Trophoblast cell (in vitro differentiated cells and primary cell): ENCODE results near the gene MACROD2.

Experiments
- DNase-seq, 2 donors: peaks; one replicate each; pipeline ENCODE4 v3.0.0-alpha.2; 2016
- H2AFZ ChIP-seq: 2 replicates; pipeline ENCODE4 v1.6.1; 2013; ENCODE audit warnings: low read length, moderate library complexity, mild to moderate bottlenecking; ENCODE audit not compliant: insufficient read depth, poor library complexity
- H2AK5ac ChIP-seq: 2 replicates; pipeline ENCODE4 v1.6.1; 2013; ENCODE audit warnings: mild to moderate bottlenecking, low read length
- H2BK120ac ChIP-seq: 2 replicates; pipeline ENCODE4 v1.6.1; 2013; ENCODE audit warnings: low read length, mild to moderate bottlenecking, moderate library complexity; ENCODE audit not compliant: insufficient read depth, poor library complexity
- H2BK12ac ChIP-seq: 2 replicates; pipeline ENCODE4 v1.6.1; 2013; ENCODE audit warnings: mild to moderate bottlenecking, low read length, moderate library complexity
- H2BK5ac ChIP-seq: 2 replicates; pipeline ENCODE4 v1.6.1; 2013; ENCODE audit warnings: low read length, low read depth, moderate library complexity, mild to moderate bottlenecking; ENCODE audit not compliant: poor library complexity
- H3K14ac ChIP-seq: 2 replicates; pipeline ENCODE4 v1.6.1; 2013; ENCODE audit warnings: mild to moderate bottlenecking, low read length
- H3K18ac ChIP-seq: 2 replicates; pipeline ENCODE4 v1.6.1; 2013; ENCODE audit warnings: mild to moderate bottlenecking, low read length
- H3K23ac ChIP-seq: 2 replicates; pipeline ENCODE4 v1.6.1; 2013; ENCODE audit warnings: low read length
- H3K27ac ChIP-seq: 2 replicates; pipeline ENCODE4 v1.5.1; 2013; ENCODE audit warnings: low read depth, mild to moderate bottlenecking, inconsistent platforms, low read length, moderate library complexity
- H3K27me3 ChIP-seq: 2 replicates; pipeline ENCODE4 v1.6.1; 2013; ENCODE audit warnings: inconsistent platforms, mild to moderate bottlenecking, low read length, moderate library complexity; ENCODE audit not compliant: insufficient read depth
- H3K36me3 ChIP-seq, 2 experiments: 1 replicate in 1 of 2; 2 replicates in 1 of 2; pipeline ENCODE4 v1.6.1; 2013; ENCODE audit warnings: low read length in 2 of 2, mild to moderate bottlenecking in 2 of 2, moderate library complexity in 1 of 2; ENCODE audit not compliant: insufficient read depth in 2 of 2, control insufficient read depth in 1 of 2
- H3K4ac ChIP-seq: 2 replicates; pipeline ENCODE4 v1.6.1; 2013; ENCODE audit warnings: low read depth, mild to moderate bottlenecking, low read length, moderate library complexity
- H3K4me1 ChIP-seq, 2 experiments: 1 replicate in 1 of 2; 2 replicates in 1 of 2; pipeline ENCODE4 v1.6.1; 2013; ENCODE audit warnings: low read length in 2 of 2, mild to moderate bottlenecking in 2 of 2, moderate library complexity in 1 of 2; ENCODE audit not compliant: insufficient read depth in 2 of 2, control insufficient read depth in 1 of 2
- H3K4me2 ChIP-seq: 2 replicates; pipeline ENCODE4 v1.6.1; 2013; ENCODE audit warnings: inconsistent platforms, mild to moderate bottlenecking, low read length, moderate library complexity
- H3K4me3 ChIP-seq: 2 replicates; pipeline ENCODE4 v1.5.1; 2013; ENCODE audit warnings: mild to moderate bottlenecking, low read depth, low read length, inconsistent platforms
- H3K79me1 ChIP-seq: one replicate; pipeline ENCODE4 v1.6.1; 2013; ENCODE audit warnings: low read length
- H3K79me2 ChIP-seq: 2 replicates; pipeline ENCODE4 v1.6.1; 2013; ENCODE audit warnings: low read length, mild to moderate bottlenecking; ENCODE audit not compliant: control insufficient read depth, insufficient read depth, poor library complexity
- H3K9ac ChIP-seq: 2 replicates; pipeline ENCODE4 v1.6.1; 2013; ENCODE audit warnings: mild to moderate bottlenecking, low read length
- H3K9me3 ChIP-seq: 2 replicates; pipeline ENCODE4 v1.6.1; 2013; ENCODE audit warnings: low read depth, mild to moderate bottlenecking, control low read depth, inconsistent platforms, low read length; ENCODE audit not compliant: insufficient read depth
- H4K12ac ChIP-seq: 2 replicates; pipeline ENCODE4 v1.6.1; 2013; ENCODE audit warnings: low read depth, mild to moderate bottlenecking, low read length, moderate library complexity
- H4K8ac ChIP-seq: 2 replicates; pipeline ENCODE4 v1.6.1; 2013; ENCODE audit warnings: low read depth, mild to moderate bottlenecking, low read length, moderate library complexity
- H4K91ac ChIP-seq: one replicate; pipeline ENCODE4 v1.6.1; 2013; ENCODE audit warnings: low read depth, mild to moderate bottlenecking, low read length, moderate library complexity
- WGBS: extraction: QIAGEN DNeasy Blood & Tissue Kit; methylation state at CpG from one replicate; pipeline ENCODE4 v1.1.7; 2013; ENCODE audit warnings: missing lambda C conversion rate; ENCODE audit not compliant: insufficient read length, insufficient coverage; ENCODE audit errors: extremely low coverage; 5-methylcytosine and 5-hydroxymethylcytosine counted together

Gene MACROD2

GRCh38 chr20:14536738-14537137 lies 541.4 kb downstream of the MACROD2 start:
- Histone ChIP-seq H4K8ac (no peak overlapping the region), H2BK120ac (no peak overlapping the region), H3K27me3 (no peaks in the 10 kb centered on the region), H2AFZ (no peak overlapping the region), H2BK12ac (no peak overlapping the region), H3K79me2 (no peaks in the 10 kb centered on the region), H2AK5ac (no peak overlapping the region), H4K91ac (no peak overlapping the region), H3K27ac (no peak overlapping the region), H3K4me1 (no peaks in the 10 kb centered on the region), H3K4me3 (no peak overlapping the region), H3K23ac (no peak overlapping the region), H3K9ac (no peak overlapping the region), H3K14ac (no peak overlapping the region), H4K12ac (no peak overlapping the region), H3K79me1 (no peaks in the 10 kb centered on the region), H3K36me3 (no peaks in the 10 kb centered on the region), H3K4me2 (no peak overlapping the region), H3K9me3 (no peaks in the 10 kb centered on the region), H3K4ac (no peak overlapping the region), H2BK5ac (no peak overlapping the region), H3K18ac (no peak overlapping the region)
- no CpG with 5 or more reads among the region's 1 CpG for WGBS
- no peak for DNase-seq

DNA sequence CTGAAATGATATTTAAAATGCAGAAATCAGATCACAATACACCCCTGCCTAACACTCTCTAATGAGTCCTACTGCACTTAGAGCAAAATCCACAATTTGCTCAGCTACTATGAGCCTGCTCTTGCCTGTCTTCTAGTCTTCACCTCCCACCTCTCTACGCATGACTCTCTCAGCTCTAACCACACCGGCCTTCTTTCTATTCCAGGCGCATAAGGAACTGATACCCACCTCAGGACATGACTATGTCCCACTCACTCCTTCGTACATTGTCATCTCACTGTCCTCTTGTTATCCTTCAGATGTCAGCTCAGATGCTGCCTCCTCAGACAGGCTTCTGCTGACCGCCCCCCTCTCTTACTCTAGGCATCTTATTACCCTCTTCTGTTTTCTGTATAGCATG lies 543.1 kb downstream of the MACROD2 start:
- H3K23ac ChIP-seq = no peak overlapping the region
- no peak overlapping the region for H3K4ac ChIP-seq
- no peaks in the 10 kb centered on the region for H3K27me3 ChIP-seq
- H3K36me3 ChIP-seq = no peaks in the 10 kb centered on the region
- no peak overlapping the region for H3K18ac ChIP-seq
- DNase-seq = no peak
- H3K9me3 ChIP-seq = no peaks in the 10 kb centered on the region
- H3K14ac ChIP-seq = no peak overlapping the region
- no peak overlapping the region for H3K4me3 ChIP-seq
- H4K91ac ChIP-seq = no peak overlapping the region
- H3K9ac ChIP-seq = no peak overlapping the region
- H2BK120ac ChIP-seq = no peak overlapping the region
- H2BK5ac ChIP-seq = no peak overlapping the region
- no peak overlapping the region for H4K12ac ChIP-seq
- H2AFZ ChIP-seq = no peak overlapping the region
- no peaks in the 10 kb centered on the region for H3K79me2 ChIP-seq
- H3K27ac ChIP-seq = no peak overlapping the region
- H4K8ac ChIP-seq = no peak overlapping the region
- no peak overlapping the region for H3K4me2 ChIP-seq
- H2BK12ac ChIP-seq = no peak overlapping the region
- H3K79me1 ChIP-seq = no peaks in the 10 kb centered on the region
- no CpG with 5 or more reads among the region's 5 CpGs for WGBS
- H2AK5ac ChIP-seq = no peak overlapping the region
- H3K4me1 ChIP-seq = no peaks in the 10 kb centered on the region

DNA sequence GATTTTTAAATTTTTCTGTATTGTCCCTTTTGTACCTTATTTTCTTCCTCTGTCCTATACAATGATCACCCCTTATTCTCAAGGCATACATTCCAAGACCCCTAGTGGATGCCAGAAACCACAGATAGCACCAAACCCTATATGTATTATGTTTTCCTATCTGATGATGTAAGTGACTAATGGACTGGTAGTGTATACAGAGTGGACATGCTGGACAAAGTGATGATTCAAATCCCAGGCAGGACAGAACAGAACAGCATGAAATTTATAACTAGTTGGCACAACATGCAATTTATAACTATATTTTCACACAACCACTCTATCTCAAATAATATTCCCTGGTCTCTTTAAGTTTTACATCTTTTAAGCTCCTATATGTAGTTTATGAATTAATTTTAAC lies 547.7 kb downstream of the MACROD2 start:
- Histone ChIP-seq H3K18ac (no peak overlapping the region), H3K23ac (no peak overlapping the region), H2BK120ac (no peak overlapping the region), H2BK12ac (no peak overlapping the region), H4K12ac (no peak overlapping the region), H2BK5ac (no peak overlapping the region), H3K79me2 (no peaks in the 10 kb centered on the region), H2AFZ (no peak overlapping the region), H3K14ac (no peak overlapping the region), H3K4me3 (no peak overlapping the region), H3K4me1 (no peaks in the 10 kb centered on the region), H4K8ac (no peak overlapping the region), H4K91ac (no peak overlapping the region), H3K4ac (no peak overlapping the region), H3K27ac (no peak overlapping the region), H3K9me3 (no peaks in the 10 kb centered on the region), H3K27me3 (no peaks in the 10 kb centered on the region), H3K79me1 (no peaks in the 10 kb centered on the region), H3K36me3 (no peaks in the 10 kb centered on the region), H3K4me2 (no peak overlapping the region), H3K9ac (no peak overlapping the region), H2AK5ac (no peak overlapping the region)
- no peak for DNase-seq

- no peak overlapping the region for H2BK120ac ChIP-seq
- H2BK5ac ChIP-seq = no peak overlapping the region
- H3K36me3 ChIP-seq = no peaks in the 10 kb centered on the region
- H3K9ac ChIP-seq = no peak overlapping the region
- H3K4me3 ChIP-seq = no peak overlapping the region
- H3K23ac ChIP-seq = no peak overlapping the region
- H2BK12ac ChIP-seq = no peak overlapping the region
- no peak overlapping the region for H3K18ac ChIP-seq
- H3K14ac ChIP-seq = no peak overlapping the region
- H3K9me3 ChIP-seq = peaks cover 3% of the 10 kb centered on the region
- H4K91ac ChIP-seq = no peak overlapping the region
- no peaks in the 10 kb centered on the region for H3K79me1 ChIP-seq
- H3K4me1 ChIP-seq = no peaks in the 10 kb centered on the region
- no peak overlapping the region for H2AK5ac ChIP-seq
- H4K12ac ChIP-seq = no peak overlapping the region
- DNase-seq = no peak
- no peak overlapping the region for H3K27ac ChIP-seq
- H3K4me2 ChIP-seq = no peak overlapping the region
- H2AFZ ChIP-seq = no peak overlapping the region
- H4K8ac ChIP-seq = no peak overlapping the region
- no peaks in the 10 kb centered on the region for H3K27me3 ChIP-seq
- H3K4ac ChIP-seq = no peak overlapping the region
- H3K79me2 ChIP-seq = no peaks in the 10 kb centered on the region
- WGBS = no CpG with 5 or more reads among the region's 3 CpGs
Measured at GRCh38 chr20:14544688-14545087, 549.4 kb downstream of the MACROD2 start.

DNA sequence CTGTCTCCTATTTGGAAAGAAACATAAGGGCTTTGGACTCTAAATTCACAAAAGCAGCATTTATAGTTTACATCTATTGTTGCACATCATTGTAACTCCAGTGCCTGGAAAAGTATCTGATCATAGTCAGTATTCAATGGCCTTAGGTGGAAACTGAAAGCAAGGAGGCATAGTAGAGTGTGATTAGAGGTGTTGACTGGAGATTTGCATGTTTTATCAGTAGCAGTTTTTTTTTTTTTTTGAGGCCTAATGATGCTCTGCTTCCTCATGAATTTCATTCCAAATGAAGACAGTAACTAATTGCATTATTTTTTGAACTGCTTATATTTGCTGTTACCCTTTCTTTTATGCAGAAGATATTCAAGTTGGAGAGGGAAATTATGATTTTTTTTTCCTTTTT lies 555.3 kb downstream of the MACROD2 start:
- Histone ChIP-seq H3K36me3 (no peaks in the 10 kb centered on the region), H3K27ac (no peak overlapping the region), H3K79me2 (no peaks in the 10 kb centered on the region), H3K79me1 (no peaks in the 10 kb centered on the region), H4K91ac (no peak overlapping the region), H2AFZ (no peak overlapping the region), H2AK5ac (no peak overlapping the region), H3K23ac (no peak overlapping the region), H3K4me3 (no peak overlapping the region), H2BK5ac (no peak overlapping the region), H3K4me2 (no peak overlapping the region), H3K18ac (no peak overlapping the region), H3K9ac (no peak overlapping the region), H3K14ac (no peak overlapping the region), H2BK120ac (no peak overlapping the region), H3K9me3 (peaks cover 3% of the 10 kb centered on the region), H3K4ac (no peak overlapping the region), H4K8ac (no peak overlapping the region), H2BK12ac (no peak overlapping the region), H3K27me3 (no peaks in the 10 kb centered on the region), H4K12ac (no peak overlapping the region), H3K4me1 (peaks cover 2% of the 10 kb centered on the region in 2 experiments)
- no peak for DNase-seq
